Memory B cell (primary cell): Measurements from ENCODE around the gene RAMAC.
"Not testable (repeated sequence)": the region's sequence is repeated elsewhere in the genome, so short reads cannot be mapped to it uniquely, and the experiment has no call there.

Source experiments
- ATAC-seq: fragments of 150-1000 bp; cut with Tn5 transposase; 2 replicates; pipeline ENCODE4 v1.10.0; 2021; ENCODE audit warnings: low read depth, mild to moderate bottlenecking, moderate library complexity
- DNase-seq, 2 donors: peaks; one replicate each; pipeline ENCODE4 v3.0.0; 2022; ENCODE audit warnings: low spot score in 2 of 2
- H3K27ac Mint-ChIP-seq: one replicate; pipeline ENCODE4 v1.8.0; 2022; ENCODE audit warnings: mild to moderate bottlenecking, moderate library complexity, mixed read lengths
- H3K27me3 Mint-ChIP-seq: one replicate; pipeline ENCODE4 v1.8.0; 2022; ENCODE audit warnings: mixed read lengths
- H3K36me3 Mint-ChIP-seq: one replicate; pipeline ENCODE4 v1.8.0; 2022; ENCODE audit warnings: mild to moderate bottlenecking, mixed read lengths
- H3K4me1 Mint-ChIP-seq: one replicate; pipeline ENCODE4 v1.8.0; 2022; ENCODE audit warnings: mixed read lengths
- H3K4me3 Mint-ChIP-seq: one replicate; pipeline ENCODE4 v1.8.0; 2022; ENCODE audit warnings: mild to moderate bottlenecking, moderate library complexity, mixed read lengths
- H3K9me3 Mint-ChIP-seq: one replicate; pipeline ENCODE4 v1.8.0; 2022; ENCODE audit warnings: mixed read lengths

RAMAC gene

DNA sequence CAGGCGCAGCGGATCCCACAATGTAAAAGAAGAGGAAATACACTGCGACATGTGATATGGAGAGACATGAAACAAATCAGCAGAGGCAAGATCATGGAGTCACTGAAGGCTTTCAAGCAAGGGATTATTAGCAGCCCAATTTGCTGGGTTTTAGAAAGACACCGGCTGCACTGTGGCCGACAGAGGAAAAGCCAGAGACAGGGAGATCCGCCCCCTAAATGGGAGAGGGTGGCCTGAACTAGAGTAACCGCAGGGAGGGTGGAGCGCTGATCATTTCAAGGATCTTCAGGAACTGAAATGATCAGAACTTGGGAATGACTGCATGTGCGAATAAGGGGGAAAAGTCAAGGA lies 26.0 kb downstream of the RAMAC start:
- ATAC-seq: no peak
- no peak for DNase-seq
- Mint-ChIP-seq H3K9me3 (no peaks in the 10 kb centered on the region), H3K4me3 (peak overlapping the region; percentile 97), H3K4me1 (peaks cover 33% of the 10 kb centered on the region), H3K27ac (peak overlapping the region; percentile 87), H3K27me3 (no peaks in the 10 kb centered on the region), H3K36me3 (peaks cover 4% of the 10 kb centered on the region)

DNA sequence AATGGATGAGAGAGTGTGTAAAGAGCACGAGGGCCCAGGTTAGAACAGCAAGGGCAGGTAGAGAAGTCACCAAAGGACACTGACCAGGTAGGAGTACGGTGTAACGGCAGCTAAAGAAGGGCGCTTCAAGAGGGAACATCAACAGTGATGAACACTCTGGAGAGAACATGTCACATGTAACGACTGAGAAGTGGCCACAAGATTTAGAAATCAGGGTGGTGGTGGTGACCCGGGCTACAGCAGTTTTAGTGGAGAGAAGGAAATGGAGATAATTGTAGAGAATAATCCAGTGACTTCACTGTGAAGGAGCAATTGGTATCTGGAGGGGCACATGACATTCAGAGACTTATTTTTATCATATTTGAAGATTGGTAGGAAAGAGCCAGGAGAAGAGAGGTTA lies 26.6 kb downstream of the RAMAC start:
- H3K4me1 Mint-ChIP-seq: peaks cover 30% of the 10 kb centered on the region
- H3K9me3 Mint-ChIP-seq: no peaks in the 10 kb centered on the region
- DNase-seq: no peak
- H3K27ac Mint-ChIP-seq: no peak overlapping the region
- no peak for ATAC-seq
- H3K27me3 Mint-ChIP-seq: no peaks in the 10 kb centered on the region
- H3K36me3 Mint-ChIP-seq: peaks cover 1% of the 10 kb centered on the region
- no peak overlapping the region for H3K4me3 Mint-ChIP-seq

DNA sequence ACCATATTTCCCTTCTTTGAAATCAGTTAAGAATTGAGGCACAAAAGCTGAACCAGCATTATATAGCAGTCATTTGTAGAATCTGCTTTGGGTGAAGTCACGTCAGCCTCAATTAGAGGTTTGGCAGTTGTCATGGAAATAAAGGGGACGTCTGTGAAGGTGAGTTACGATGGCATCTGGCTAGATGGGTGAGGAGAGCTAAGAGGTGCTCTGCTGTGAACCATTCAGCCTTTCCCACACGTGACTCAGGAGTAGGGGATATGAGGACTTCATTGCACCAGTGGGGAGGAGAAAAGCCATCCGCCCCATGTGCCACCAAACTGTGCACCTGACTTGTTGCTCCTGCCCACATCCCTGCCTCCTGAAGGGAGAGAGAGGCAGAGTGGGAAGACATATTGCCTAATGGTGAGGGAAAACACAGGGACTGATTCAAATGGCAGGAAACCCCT lies 28.2 kb downstream of the RAMAC start:
- Mint-ChIP-seq H3K27me3 (no peaks in the 10 kb centered on the region), H3K4me1 (peaks cover 30% of the 10 kb centered on the region), H3K36me3 (peaks cover 4% of the 10 kb centered on the region), H3K4me3 (no peak overlapping the region), H3K9me3 (no peaks in the 10 kb centered on the region), H3K27ac (peak overlapping the region; percentile 29)
- no peak for DNase-seq
- ATAC-seq: no peak

DNA sequence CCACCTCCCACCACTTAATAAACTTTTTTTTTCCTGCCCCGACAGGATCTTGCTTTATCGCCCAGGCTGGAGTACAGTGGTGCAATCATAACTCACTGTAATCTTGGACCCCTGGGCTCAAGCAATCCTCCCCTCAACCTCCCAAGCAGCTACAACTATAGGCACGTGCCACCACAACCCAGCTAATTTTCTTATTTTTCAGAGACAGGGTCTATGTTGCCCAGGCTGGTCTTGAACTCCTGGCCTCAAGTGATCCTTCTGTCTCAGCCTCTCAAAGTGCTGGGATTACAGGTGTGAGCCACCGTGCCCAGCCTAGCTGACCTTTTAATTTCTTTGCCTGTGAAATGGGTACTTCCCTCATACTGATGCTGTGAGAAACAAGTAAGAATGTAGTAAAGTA lies 29.4 kb downstream of the RAMAC start:
- Mint-ChIP-seq H3K36me3 (peaks cover 5% of the 10 kb centered on the region), H3K9me3 (no peaks in the 10 kb centered on the region), H3K4me3 (no peak overlapping the region), H3K27me3 (no peaks in the 10 kb centered on the region), H3K27ac (no peak overlapping the region), H3K4me1 (peaks cover 29% of the 10 kb centered on the region)
- DNase-seq: no peak
- ATAC-seq: no peak

DNA sequence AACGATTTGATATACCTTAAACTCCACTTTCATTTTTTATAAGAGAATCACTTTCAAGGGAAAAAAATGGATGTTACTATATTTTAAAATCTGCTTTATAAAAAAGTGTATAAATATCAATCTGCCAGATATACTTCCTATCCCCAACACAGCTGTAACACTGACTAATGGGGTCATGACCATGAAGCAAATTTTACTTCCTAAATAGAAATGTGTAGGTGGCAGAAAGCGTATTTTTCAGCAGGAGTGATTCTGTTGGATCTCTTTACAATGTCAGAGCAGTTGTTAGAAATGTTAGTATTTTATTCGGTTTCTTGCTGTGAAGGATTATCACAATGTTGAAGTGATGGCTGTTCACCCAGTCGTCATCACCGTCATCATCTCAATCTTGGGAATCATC lies 30.9 kb downstream of the RAMAC start:
- Mint-ChIP-seq H3K4me3 (no peak overlapping the region), H3K27me3 (no peaks in the 10 kb centered on the region), H3K36me3 (peaks cover 6% of the 10 kb centered on the region), H3K27ac (no peak overlapping the region), H3K9me3 (no peaks in the 10 kb centered on the region), H3K4me1 (peaks cover 19% of the 10 kb centered on the region)
- no peak for ATAC-seq
- no peak for DNase-seq

DNA sequence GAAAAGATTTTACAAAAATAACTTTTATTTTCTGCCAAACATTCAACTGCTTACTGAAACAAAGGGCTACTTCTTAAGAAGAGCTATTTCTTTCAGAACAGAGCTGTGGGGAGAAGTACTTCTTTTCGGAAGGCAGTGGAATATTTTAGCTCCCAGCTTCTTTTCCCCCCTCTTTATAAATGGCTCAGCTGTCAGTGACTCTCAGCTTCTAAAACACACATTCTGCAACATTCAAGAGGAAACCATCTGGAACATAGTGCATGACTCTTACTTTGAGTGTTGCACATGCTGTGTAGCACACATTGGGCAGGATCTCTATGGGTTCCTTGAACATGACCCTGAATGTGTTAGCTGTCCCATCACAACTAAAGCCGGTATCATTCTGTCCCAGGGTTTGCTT lies 32.4 kb downstream of the RAMAC start:
- no peak for DNase-seq
- Mint-ChIP-seq H3K9me3 (no peaks in the 10 kb centered on the region), H3K27me3 (no peaks in the 10 kb centered on the region), H3K4me3 (no peak overlapping the region), H3K27ac (no peak overlapping the region), H3K36me3 (peaks cover 6% of the 10 kb centered on the region), H3K4me1 (peaks cover 8% of the 10 kb centered on the region)
- no peak for ATAC-seq

DNA sequence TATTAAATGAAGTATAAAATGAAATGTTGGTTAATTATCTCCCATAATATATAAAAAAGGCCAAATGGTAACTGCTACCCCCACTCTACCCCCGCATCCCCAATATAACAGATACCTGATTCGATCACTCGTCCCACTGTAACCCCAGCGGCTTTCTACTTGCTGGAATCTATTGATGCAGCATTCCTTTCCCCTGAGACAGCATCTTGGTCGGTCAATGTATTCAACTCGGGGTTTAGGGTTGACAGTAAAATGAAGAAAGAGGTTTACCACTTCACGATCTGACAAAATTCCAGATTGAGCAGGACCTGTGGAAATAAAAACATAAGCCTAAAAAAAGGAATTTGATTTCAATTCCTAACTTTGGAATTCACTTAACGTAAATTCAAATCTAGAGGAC lies 44.0 kb downstream of the RAMAC start:
- no peak overlapping the region for H3K27ac Mint-ChIP-seq
- peaks cover 24% of the 10 kb centered on the region for H3K36me3 Mint-ChIP-seq
- ATAC-seq: no peak

DNA sequence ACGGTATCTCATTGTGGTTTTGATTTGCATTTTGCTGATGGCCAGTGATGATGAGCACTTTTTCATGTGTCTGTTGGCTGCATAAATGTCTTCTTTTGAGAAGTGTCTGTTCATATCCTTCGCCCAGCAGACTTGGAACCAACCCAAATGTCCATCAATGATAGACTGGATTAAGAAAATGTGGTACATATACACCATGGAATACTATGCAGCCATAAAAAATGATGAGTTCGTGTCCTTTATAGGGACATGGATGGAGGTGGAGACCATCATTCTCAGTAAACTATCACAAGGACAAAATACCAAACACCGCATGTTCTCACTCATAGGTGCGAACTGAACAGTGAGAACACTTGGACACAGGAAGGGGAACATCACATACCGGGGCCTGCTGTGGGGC lies 45.2 kb downstream of the RAMAC start:
- not testable (repeated sequence) for H3K27ac Mint-ChIP-seq, ATAC-seq, DNase-seq, H3K4me1 Mint-ChIP-seq, H3K27me3 Mint-ChIP-seq, H3K4me3 Mint-ChIP-seq, H3K9me3 Mint-ChIP-seq
- H3K36me3 Mint-ChIP-seq: peaks cover 31% of the 10 kb centered on the region

More for the DNA sequence above, 44.0 kb downstream of the RAMAC start:
- Mint-ChIP-seq H3K9me3 (no peaks in the 10 kb centered on the region), H3K4me3 (no peak overlapping the region), H3K27me3 (no peaks in the 10 kb centered on the region), H3K4me1 (peaks cover 2% of the 10 kb centered on the region)
- no peak for DNase-seq

DNA sequence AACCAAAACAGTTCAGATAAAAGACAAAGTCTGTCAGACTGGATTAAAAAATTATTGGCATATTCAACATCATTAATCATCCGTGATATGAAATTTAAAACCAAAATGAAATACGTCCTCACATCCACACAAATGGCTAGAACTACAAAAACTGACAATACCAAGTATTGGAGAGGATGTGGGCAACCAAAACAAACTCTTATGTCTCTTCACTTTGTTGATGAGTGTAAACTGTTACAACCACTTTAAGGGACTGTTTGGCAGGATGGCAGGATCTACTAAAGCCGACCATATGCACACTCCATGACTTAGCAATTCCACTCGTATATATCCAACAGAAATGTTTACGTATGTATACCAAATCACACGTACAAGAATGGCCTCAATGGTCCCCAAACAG lies 50.2 kb downstream of the RAMAC start:
- DNase-seq (no peak), ATAC-seq (no peak)
- Mint-ChIP-seq H3K27me3 (no peaks in the 10 kb centered on the region), H3K4me3 (no peak overlapping the region), H3K27ac (peak overlapping the region; percentile 35), H3K4me1 (peaks cover 19% of the 10 kb centered on the region), H3K36me3 (peaks cover 51% of the 10 kb centered on the region), H3K9me3 (no peaks in the 10 kb centered on the region)

DNA sequence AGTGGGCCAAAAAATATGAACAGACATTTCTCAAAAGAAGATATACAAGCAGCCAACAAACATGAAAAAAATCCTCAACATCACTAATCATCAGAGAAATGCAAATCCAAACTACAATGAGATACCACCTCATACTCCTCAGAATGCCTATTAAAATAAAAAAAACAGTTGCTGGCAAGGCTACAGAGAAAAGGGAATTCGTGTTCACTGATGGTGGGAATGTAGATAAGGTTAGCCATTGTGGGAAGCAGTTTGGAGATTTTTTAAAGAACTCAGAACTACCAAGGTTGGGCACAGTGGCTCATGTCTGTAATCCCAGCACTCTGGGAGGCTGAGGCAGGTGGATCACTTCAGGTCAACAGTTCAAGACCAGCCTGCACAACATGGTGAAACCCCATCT lies 53.2 kb downstream of the RAMAC start:
- Mint-ChIP-seq H3K27ac (peak overlapping the region; percentile 35), H3K27me3 (no peaks in the 10 kb centered on the region), H3K4me1 (peaks cover 17% of the 10 kb centered on the region), H3K4me3 (no peak overlapping the region), H3K36me3 (peaks cover 51% of the 10 kb centered on the region), H3K9me3 (no peaks in the 10 kb centered on the region)
- ATAC-seq (no peak), DNase-seq (no peak)
